Measurements from ENCODE around the gene ACBD6.

DNA sequence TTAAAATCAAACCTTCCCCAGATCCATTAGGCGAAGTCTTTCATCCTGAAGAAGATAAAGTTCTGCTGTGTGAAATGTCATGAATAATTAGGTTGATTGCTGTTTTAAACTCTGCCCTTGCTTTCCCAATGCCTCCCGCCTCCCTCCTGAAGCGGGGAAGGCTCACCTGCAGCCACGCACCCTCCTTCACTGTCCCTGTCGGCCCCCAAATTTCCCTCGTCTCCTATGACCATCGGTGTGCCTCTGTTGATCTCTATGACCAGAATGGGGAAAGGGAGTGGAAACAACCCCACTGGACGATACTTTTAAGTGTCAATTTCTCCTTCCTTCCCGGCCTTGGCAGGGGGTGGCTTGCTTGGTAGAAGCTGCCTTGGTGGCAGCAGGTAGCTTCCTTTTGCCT lies 237.2 kb downstream of the ACBD6 start:
- TF ChIP-seq, protein P1, sequence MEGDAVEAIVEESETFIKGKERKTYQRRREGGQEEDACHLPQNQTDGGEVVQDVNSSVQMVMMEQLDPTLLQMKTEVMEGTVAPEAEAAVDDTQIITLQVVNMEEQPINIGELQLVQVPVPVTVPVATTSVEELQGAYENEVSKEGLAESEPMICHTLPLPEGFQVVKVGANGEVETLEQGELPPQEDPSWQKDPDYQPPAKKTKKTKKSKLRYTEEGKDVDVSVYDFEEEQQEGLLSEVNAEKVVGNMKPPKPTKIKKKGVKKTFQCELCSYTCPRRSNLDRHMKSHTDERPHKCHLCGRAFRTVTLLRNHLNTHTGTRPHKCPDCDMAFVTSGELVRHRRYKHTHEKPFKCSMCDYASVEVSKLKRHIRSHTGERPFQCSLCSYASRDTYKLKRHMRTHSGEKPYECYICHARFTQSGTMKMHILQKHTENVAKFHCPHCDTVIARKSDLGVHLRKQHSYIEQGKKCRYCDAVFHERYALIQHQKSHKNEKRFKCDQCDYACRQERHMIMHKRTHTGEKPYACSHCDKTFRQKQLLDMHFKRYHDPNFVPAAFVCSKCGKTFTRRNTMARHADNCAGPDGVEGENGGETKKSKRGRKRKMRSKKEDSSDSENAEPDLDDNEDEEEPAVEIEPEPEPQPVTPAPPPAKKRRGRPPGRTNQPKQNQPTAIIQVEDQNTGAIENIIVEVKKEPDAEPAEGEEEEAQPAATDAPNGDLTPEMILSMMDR (IDR thresholded peaks at IDR 0.05) = no peak
- no peak for TF ChIP-seq POLR2A (IDR thresholded peaks at IDR 0.05)

Measured in lower leg skin (tissue), 3 donors.